Right lobe of liver (tissue), 6 donors: Measurements from ENCODE around the gene PLOD1. TPM values are rescaled to one million over a fixed set of nuclear protein-coding genes. Genes with fewer than 3 reads are reported as not detected.

Experiments used
- ATAC-seq, 4 donors: fragments of 200-7000 bp; cut with Tn5 transposase; one replicate each; pipeline ENCODE4 v1.9.1; 2020; ENCODE audit warnings: mild to moderate bottlenecking in 4 of 4, moderate library complexity in 4 of 4
- DNase-seq, 3 donors: peaks; one replicate each; pipeline ENCODE4 v3.0.0-alpha.2; 2020
- H3K27ac ChIP-seq, 3 donors: fragments of 200-600 bp; one replicate each; pipeline ENCODE4 v1.8.0; 2022
- H3K27me3 ChIP-seq, 2 donors: fragments of 200-600 bp; one replicate each; pipeline ENCODE4 v1.8.0; 2022
- H3K36me3 ChIP-seq, 4 donors: fragments of 200-600 bp; sonication (generic) in 1 of 4; one replicate each; pipeline versions ENCODE4 v1.5.1 to v1.8.0; 2017 to 2022; ENCODE audit warnings: control low read depth in 1 of 4
- H3K4me1 ChIP-seq, 4 donors: fragments of 200-600 bp; sonication (generic) in 1 of 4; one replicate each; pipeline versions ENCODE4 v1.5.1 to v1.8.0; 2017 to 2022; ENCODE audit warnings: control low read depth in 1 of 4
- H3K4me3 ChIP-seq, 3 donors: fragments of 200-600 bp; one replicate each; pipeline ENCODE4 v1.8.0; 2022
- H3K9me3 ChIP-seq, 4 donors: fragments of 200-600 bp; sonication (generic) in 1 of 4; one replicate each; pipeline versions ENCODE4 v1.5.1 to v1.8.0; 2017 to 2022; ENCODE audit warnings: control low read depth in 1 of 4
- POLR2A ChIP-seq: fragments of 450-650 bp; IDR thresholded peaks from one replicate; pipeline ENCODE4 v1.6.1; 2017; ENCODE audit warnings: antibody characterized with exemption, mild to moderate bottlenecking
- WGBS: methylation state at CpG from one replicate; pipeline ENCODE4 v1.1.6; 2018; ENCODE audit warnings: low coverage, low lambda C conversion rate; ENCODE audit not compliant: insufficient coverage; ENCODE audit errors: missing lambda C conversion rate; 5-methylcytosine and 5-hydroxymethylcytosine counted together
- intact Hi-C, 2 donors: fragments of 100-400 bp; cut with DNase I; formaldehyde crosslinking; loops; one replicate each; pipeline versions ENCODE4 v1.11.2 to v1.14.1; 2022
- small RNA-seq, 2 experiments: library from RNA; depleted of rRNA; stranded (forward); fragments of <200 nt; gene quantifications; one replicate each; pipeline ENCODE3, GENCODE V24; 2016
- total RNA-seq, 6 experiments: library from RNA; depleted of rRNA in 2 of 6; stranded (reverse); fragments of >200 nt in 2 of 6; fragmentation: NEBNext Ultra II Directional in 3 of 6; extraction: Animal tissue kit (Norgen Biotek cat#: 25700) in 3 of 6; gene quantifications; one replicate each; pipeline versions ENCODE4 v1.1.0 to v1.2.4, GENCODE V29; 2016 to 2023
- TF ChIP-seq, protein P1 (sequence below), 4 donors: fragments of 200-600 bp in 3 of 4; fragments of 450-650 bp in 1 of 4; IDR thresholded peaks; one replicate each; pipeline versions ENCODE4 v1.5.1 to v1.8.0; 2016 to 2022; ENCODE audit warnings: antibody characterized with exemption in 4 of 4, mild to moderate bottlenecking in 2 of 4
- donor health status: DM: no; HTN: yes; CAD: no.
- donor health status: DM: no; HTN: no; CAD: no.
- donor health status: DM: no; HTN: no; CAD: no.
- donor health status: DM: no; HTN: yes; CAD: no.
- donor health status: DM: no; HTN: yes; CAD: no.

PLOD1 gene
- total RNA-seq, 6 experiments from 2014 or later: 70.2 to 119 (median 93.8) TPM

DNA sequence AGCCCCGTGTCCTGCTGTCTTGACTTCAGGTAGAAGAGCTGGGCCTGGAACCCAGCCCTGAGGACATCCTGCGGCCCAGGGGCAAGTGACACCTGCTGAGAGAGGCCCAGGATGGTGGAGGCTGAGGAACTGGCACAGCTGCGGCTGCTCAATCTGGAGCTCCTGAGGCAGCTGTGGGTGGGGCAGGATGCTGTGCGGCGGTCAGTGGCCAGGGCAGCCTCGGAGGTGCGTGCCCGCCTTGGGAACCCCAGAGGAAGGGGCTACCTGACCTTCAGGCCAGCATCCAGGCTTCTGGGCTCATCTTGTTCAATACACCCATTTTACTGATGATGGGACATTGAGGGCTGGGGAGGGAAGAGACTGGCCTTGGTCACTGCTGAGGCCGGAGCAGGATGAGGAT lies 87.1 kb downstream of the PLOD1 start:
- Histone ChIP-seq H3K27me3 (no peaks in the 10 kb centered on the region), H3K4me1 (peaks cover 0 to 5% (median 0%) of the 10 kb centered on the region in 4 donors), H3K4me3 (no peak overlapping the region), H3K9me3 (no peaks in the 10 kb centered on the region), H3K36me3 (peaks cover 0 to 23% (median 2%) of the 10 kb centered on the region in 4 donors), H3K27ac (no peak overlapping the region)
- WGBS: 88% methylated on average over 1 of the region's 9 CpGs
- DNase-seq (no peak), ATAC-seq (no peak)
- intact Hi-C loops: no loop called here
- TF ChIP-seq, protein P1, sequence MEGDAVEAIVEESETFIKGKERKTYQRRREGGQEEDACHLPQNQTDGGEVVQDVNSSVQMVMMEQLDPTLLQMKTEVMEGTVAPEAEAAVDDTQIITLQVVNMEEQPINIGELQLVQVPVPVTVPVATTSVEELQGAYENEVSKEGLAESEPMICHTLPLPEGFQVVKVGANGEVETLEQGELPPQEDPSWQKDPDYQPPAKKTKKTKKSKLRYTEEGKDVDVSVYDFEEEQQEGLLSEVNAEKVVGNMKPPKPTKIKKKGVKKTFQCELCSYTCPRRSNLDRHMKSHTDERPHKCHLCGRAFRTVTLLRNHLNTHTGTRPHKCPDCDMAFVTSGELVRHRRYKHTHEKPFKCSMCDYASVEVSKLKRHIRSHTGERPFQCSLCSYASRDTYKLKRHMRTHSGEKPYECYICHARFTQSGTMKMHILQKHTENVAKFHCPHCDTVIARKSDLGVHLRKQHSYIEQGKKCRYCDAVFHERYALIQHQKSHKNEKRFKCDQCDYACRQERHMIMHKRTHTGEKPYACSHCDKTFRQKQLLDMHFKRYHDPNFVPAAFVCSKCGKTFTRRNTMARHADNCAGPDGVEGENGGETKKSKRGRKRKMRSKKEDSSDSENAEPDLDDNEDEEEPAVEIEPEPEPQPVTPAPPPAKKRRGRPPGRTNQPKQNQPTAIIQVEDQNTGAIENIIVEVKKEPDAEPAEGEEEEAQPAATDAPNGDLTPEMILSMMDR (IDR thresholded peaks at IDR 0.05): no peak
- TF ChIP-seq POLR2A: no peak

GRCh38 chr1:12022036-12022435 lies 87.5 kb downstream of the PLOD1 start:
- no peak for DNase-seq
- ATAC-seq: no peak
- Histone ChIP-seq H3K4me3 (no peak overlapping the region), H3K4me1 (peaks cover 0 to 5% (median 0%) of the 10 kb centered on the region in 4 donors), H3K27me3 (no peaks in the 10 kb centered on the region), H3K27ac (no peak overlapping the region), H3K36me3 (peaks cover 0 to 24% (median 2%) of the 10 kb centered on the region in 4 donors), H3K9me3 (no peaks in the 10 kb centered on the region)
- no CpG with 5 or more reads among the region's 14 CpGs for whole genome bisulfite sequencing
- TF ChIP-seq, protein P1 (IDR thresholded peaks at IDR 0.05): no peak
- TF ChIP-seq POLR2A: no peak
- intact Hi-C loops: no loop called here

Small RNA genes lying within 50 kb of the gene (small RNA-seq; reads per million reads assigned to genes)
- gene AL096840.1 (0 reads per million in 2 experiments), gene RF00019 (0 reads per million in 2 experiments), gene RNU5E-4P (12.0 to 29.8 reads per million in 2 experiments)

Other genes with a start within 250 kb of the PLOD1 start
- gene DRAXIN, start 243.0 kb upstream of the PLOD1 start, total RNA-seq: not detected
- 10 to 100 TPM in 3 of 6 experiments, 1 to 10 TPM in 3; 6.4 to 20.5 (median 11.4) TPM for gene AGTRAP, start 198.6 kb upstream of the PLOD1 start, total RNA-seq
- gene C1orf167, start 172.5 kb upstream of the PLOD1 start, total RNA-seq: not detected
- 10 to 100 TPM; 10.6 to 20.1 (median 15.6) TPM for gene MTHFR, start 128.8 kb upstream of the PLOD1 start, total RNA-seq
- gene CLCN6, start 128.5 kb upstream of the PLOD1 start, total RNA-seq: 10 to 100 TPM in 2 of 6 experiments, 1 to 10 TPM in 4; 4.2 to 12.7 (median 9.2) TPM
- 1 to 10 TPM in 2 of 6 experiments, under 1 TPM in 2, not detected in 2; 0.27 to 2.3 (median 1.3) TPM for gene NPPA, start 86.9 kb upstream of the PLOD1 start, total RNA-seq
- under 1 TPM in 1 of 6 experiments, not detected in 5; 0.44 TPM for gene NPPB, start 75.8 kb upstream of the PLOD1 start, total RNA-seq
- gene KIAA2013, start 8.3 kb upstream of the PLOD1 start, total RNA-seq: 10 to 100 TPM; 33.5 to 75.1 (median 43.0) TPM
- gene MFN2, start 45.7 kb downstream of the PLOD1 start, total RNA-seq: 10 to 100 TPM; 46.2 to 64.0 (median 61.7) TPM
- gene MIIP, start 84.8 kb downstream of the PLOD1 start, total RNA-seq: 10 to 100 TPM in 5 of 6 experiments, 1 to 10 TPM in 1; 7.6 to 19.7 (median 12.1) TPM
- under 1 TPM in 5 of 6 experiments, not detected in 1; 0.12 to 0.29 (median 0.19) TPM for gene TNFRSF8, start 128.6 kb downstream of the PLOD1 start, total RNA-seq
- 10 to 100 TPM; 12.9 to 56.9 (median 26.5) TPM for gene TNFRSF1B, start 232.3 kb downstream of the PLOD1 start, total RNA-seq